HepG2 (cell line): Measurements from ENCODE around the gene TUBB3. TPM values are rescaled to one million over a fixed set of nuclear protein-coding genes. Genes with fewer than 3 reads are reported as not detected.

Source experiments
- DBP ChIP-seq: sonication (generic); formaldehyde crosslinking; IDR thresholded peaks from 2 replicates; pipeline ENCODE4 v1.4.0; 2020; ENCODE audit warnings: missing genetic modification reagents; ENCODE audit errors: not compliant biosample characterization
- DZIP1 ChIP-seq: sonication (generic); formaldehyde crosslinking; IDR thresholded peaks from 2 replicates; pipeline ENCODE4 v1.5.0; 2020; ENCODE audit warnings: mild to moderate bottlenecking, missing genetic modification reagents
- JARID2 ChIP-seq: sonication (generic); formaldehyde crosslinking; IDR thresholded peaks from 2 replicates; pipeline ENCODE4 v1.8.1; 2023; ENCODE audit warnings: missing genetic modification reagents, inconsistent platforms; ENCODE audit not compliant: insufficient replicate concordance
- NFIC ChIP-seq: IDR thresholded peaks from 2 replicates; pipeline ENCODE4 v1.6.1; 2012; ENCODE audit warnings: mild to moderate bottlenecking, low read length, inconsistent platforms
- PHF20 ChIP-seq: sonication (generic); formaldehyde crosslinking; IDR thresholded peaks from 2 replicates; pipeline ENCODE4 v1.5.0; 2020; ENCODE audit warnings: mild to moderate bottlenecking, missing genetic modification reagents
- POLR2AphosphoS5 ChIP-seq: IDR thresholded peaks from 2 replicates; pipeline ENCODE4 v1.6.1; 2012; ENCODE audit warnings: low read depth, low read length
- SETDB1 ChIP-seq: sonication (generic); formaldehyde crosslinking; IDR thresholded peaks from 2 replicates; pipeline ENCODE4 v1.5.1; 2020; ENCODE audit warnings: missing genetic modification reagents, mild to moderate bottlenecking, borderline replicate concordance
- TP53 ChIP-seq: sonication (generic); formaldehyde crosslinking; conservative IDR thresholded peaks from 2 replicates; pipeline ENCODE4 v1.4.0; 2020; ENCODE audit warnings: missing genetic modification reagents
- ZC3H13 ChIP-seq: sonication (generic); formaldehyde crosslinking; IDR thresholded peaks from 2 replicates; pipeline ENCODE4 v1.8.1; 2023; ENCODE audit warnings: mild to moderate bottlenecking, missing genetic modification reagents, moderate library complexity
- ZFP37 ChIP-seq: sonication (generic); formaldehyde crosslinking; IDR thresholded peaks from 2 replicates; pipeline ENCODE4 v1.4.0; 2020; ENCODE audit warnings: missing genetic modification reagents, borderline replicate concordance
- ZNF30 ChIP-seq: sonication (generic); formaldehyde crosslinking; IDR thresholded peaks from 2 replicates; pipeline ENCODE4 v1.5.0; 2020; ENCODE audit warnings: mild to moderate bottlenecking, missing genetic modification reagents
- ZNF317 ChIP-seq: sonication (generic); formaldehyde crosslinking; IDR thresholded peaks from 2 replicates; pipeline ENCODE4 v1.5.0; 2020; ENCODE audit warnings: mild to moderate bottlenecking, missing genetic modification reagents
- ZNF556 ChIP-seq: sonication (generic); formaldehyde crosslinking; IDR thresholded peaks from 2 replicates; pipeline ENCODE4 v1.4.0; 2020; ENCODE audit warnings: mild to moderate bottlenecking, missing genetic modification reagents, borderline replicate concordance
- ZNF589 ChIP-seq: sonication (generic); formaldehyde crosslinking; conservative IDR thresholded peaks from 2 replicates; pipeline ENCODE4 v1.8.0; 2022; ENCODE audit warnings: mild to moderate bottlenecking, moderate library complexity, missing genetic modification reagents
- ZNF749 ChIP-seq: sonication (generic); formaldehyde crosslinking; IDR thresholded peaks from 2 replicates; pipeline ENCODE4 v1.8.0; 2022; ENCODE audit warnings: mild to moderate bottlenecking, missing genetic modification reagents, moderate library complexity, borderline replicate concordance
- ZNF883 ChIP-seq: sonication (generic); formaldehyde crosslinking; IDR thresholded peaks from 2 replicates; pipeline ENCODE4 v1.5.1; 2020; ENCODE audit warnings: mild to moderate bottlenecking, missing genetic modification reagents; ENCODE audit errors: not compliant biosample characterization
- polyA plus RNA-seq, 8 experiments: library from polyadenylated mRNA; depleted of rRNA in 3 of 8; stranded (reverse) in 7 of 8; unstranded in 1 of 8; fragments of >200 nt; fragmentation: Illumina TruSeq in 4 of 8; extraction: Trizol in 4 of 8; gene quantifications; 2 replicates each; pipeline versions ENCODE4 v1.2.1 to v1.2.3, GENCODE V29; 2011 to 2016; ENCODE audit warnings: low read depth in 4 of 8, missing spikeins in 1 of 8, mixed read lengths in 1 of 8; ENCODE audit not compliant: insufficient read depth in 1 of 8
- total RNA-seq, 5 experiments: library from RNA; depleted of rRNA; stranded (reverse); fragments of >200 nt; fragmentation: Illumina TruSeq; extraction: Trizol; gene quantifications; 2 replicates each; pipeline ENCODE4 v1.2.3, GENCODE V29; 2016; ENCODE audit warnings: low read depth in 1 of 5
- TF ChIP-seq, protein P1 (sequence below): sonication (generic); formaldehyde crosslinking; IDR thresholded peaks from 2 replicates; pipeline ENCODE4 v1.4.0; 2020; ENCODE audit warnings: mild to moderate bottlenecking, missing genetic modification reagents
- TF ChIP-seq, protein P2 (sequence below): sonication (generic); formaldehyde crosslinking; IDR thresholded peaks from 2 replicates; pipeline ENCODE4 v1.4.0; 2020; ENCODE audit warnings: missing genetic modification reagents
- TF ChIP-seq, protein P3 (sequence below): sonication (generic); formaldehyde crosslinking; IDR thresholded peaks from 2 replicates; pipeline ENCODE4 v1.4.0; 2020; ENCODE audit warnings: missing genetic modification reagents, mild to moderate bottlenecking, borderline replicate concordance

The TUBB3 gene
- total and polyA plus RNA-seq, 2 of the 13 experiments (the other 11 are each of a cell fraction or from before 2014, with no cell fraction given), result 110 to 185 TPM

DNA sequence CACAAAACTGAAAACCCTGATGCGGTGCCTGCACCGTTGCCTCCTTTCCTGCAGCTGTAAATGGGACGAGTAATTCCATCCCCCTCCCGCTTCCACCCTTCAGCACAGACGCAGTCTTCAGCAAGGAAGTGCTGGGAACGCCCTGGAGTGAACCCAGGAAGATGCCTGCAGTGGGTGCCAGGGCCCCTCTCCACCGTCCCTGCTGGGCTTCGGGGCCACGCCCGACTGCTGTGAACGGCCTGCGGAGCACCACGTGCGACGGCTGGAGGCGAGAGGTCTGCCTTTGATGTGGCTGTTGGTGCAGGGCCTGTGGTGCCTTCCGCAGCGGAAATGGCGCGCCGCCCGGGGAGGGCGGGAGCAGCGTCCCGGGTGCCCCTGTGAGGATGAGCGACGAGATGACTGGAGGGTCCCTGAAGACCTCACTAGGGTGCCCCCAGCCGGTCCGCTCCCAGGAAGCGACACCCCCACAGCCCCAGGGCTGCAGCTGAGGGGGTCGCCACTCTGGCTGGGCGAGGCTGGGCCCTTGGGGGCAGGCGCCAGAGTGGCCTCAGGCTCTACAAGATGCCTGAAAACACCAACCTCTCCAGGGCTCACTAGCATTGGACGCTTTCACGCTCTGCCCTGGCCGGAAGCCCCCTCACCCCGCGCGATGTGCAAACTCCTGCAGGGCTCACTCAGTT is 5.2 kb upstream of the TUBB3 start (continued):
- TF ChIP-seq DZIP1 (CRISPR knock-in tag) (peak; percentile 96), ZNF556 (peak; percentile 96), ZNF883 (peak; percentile 99), ZNF30 (CRISPR knock-in tag) (peak; percentile 94; the same call in 1 of the 2 replicates), ZC3H13 (CRISPR knock-in tag) (peak; percentile 98), JARID2 (CRISPR knock-in tag) (peak; percentile 79), NFIC (no peak), SETDB1 (0 out of 2 replicates have a peak, but pooled peaks have one; percentile 41), DBP (CRISPR knock-in tag) (peak; percentile 98), ZNF317 (CRISPR knock-in tag) (0 out of 2 replicates have a peak, but pooled peaks have one; percentile 74), ZNF749 (CRISPR knock-in tag) (peak; percentile 99), POLR2AphosphoS5 (peak; percentile 65), ZFP37 (CRISPR knock-in tag) (peak; percentile 99), ZNF589 (CRISPR knock-in tag) (peak; percentile 99), PHF20 (CRISPR knock-in tag) (peak; percentile 64; the same call in 1 of the 2 replicates), TP53 (CRISPR knock-in tag) (peak; percentile 95; the same call in 1 of the 2 replicates)
- TF ChIP-seq, protein P1, sequence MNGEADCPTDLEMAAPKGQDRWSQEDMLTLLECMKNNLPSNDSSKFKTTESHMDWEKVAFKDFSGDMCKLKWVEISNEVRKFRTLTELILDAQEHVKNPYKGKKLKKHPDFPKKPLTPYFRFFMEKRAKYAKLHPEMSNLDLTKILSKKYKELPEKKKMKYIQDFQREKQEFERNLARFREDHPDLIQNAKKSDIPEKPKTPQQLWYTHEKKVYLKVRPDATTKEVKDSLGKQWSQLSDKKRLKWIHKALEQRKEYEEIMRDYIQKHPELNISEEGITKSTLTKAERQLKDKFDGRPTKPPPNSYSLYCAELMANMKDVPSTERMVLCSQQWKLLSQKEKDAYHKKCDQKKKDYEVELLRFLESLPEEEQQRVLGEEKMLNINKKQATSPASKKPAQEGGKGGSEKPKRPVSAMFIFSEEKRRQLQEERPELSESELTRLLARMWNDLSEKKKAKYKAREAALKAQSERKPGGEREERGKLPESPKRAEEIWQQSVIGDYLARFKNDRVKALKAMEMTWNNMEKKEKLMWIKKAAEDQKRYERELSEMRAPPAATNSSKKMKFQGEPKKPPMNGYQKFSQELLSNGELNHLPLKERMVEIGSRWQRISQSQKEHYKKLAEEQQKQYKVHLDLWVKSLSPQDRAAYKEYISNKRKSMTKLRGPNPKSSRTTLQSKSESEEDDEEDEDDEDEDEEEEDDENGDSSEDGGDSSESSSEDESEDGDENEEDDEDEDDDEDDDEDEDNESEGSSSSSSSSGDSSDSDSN (CRISPR knock-in tag), result peak; percentile 97
- TF ChIP-seq, protein P2, sequence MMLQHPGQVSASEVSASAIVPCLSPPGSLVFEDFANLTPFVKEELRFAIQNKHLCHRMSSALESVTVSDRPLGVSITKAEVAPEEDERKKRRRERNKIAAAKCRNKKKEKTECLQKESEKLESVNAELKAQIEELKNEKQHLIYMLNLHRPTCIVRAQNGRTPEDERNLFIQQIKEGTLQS, result peak; percentile 61
- TF ChIP-seq, protein P3, sequence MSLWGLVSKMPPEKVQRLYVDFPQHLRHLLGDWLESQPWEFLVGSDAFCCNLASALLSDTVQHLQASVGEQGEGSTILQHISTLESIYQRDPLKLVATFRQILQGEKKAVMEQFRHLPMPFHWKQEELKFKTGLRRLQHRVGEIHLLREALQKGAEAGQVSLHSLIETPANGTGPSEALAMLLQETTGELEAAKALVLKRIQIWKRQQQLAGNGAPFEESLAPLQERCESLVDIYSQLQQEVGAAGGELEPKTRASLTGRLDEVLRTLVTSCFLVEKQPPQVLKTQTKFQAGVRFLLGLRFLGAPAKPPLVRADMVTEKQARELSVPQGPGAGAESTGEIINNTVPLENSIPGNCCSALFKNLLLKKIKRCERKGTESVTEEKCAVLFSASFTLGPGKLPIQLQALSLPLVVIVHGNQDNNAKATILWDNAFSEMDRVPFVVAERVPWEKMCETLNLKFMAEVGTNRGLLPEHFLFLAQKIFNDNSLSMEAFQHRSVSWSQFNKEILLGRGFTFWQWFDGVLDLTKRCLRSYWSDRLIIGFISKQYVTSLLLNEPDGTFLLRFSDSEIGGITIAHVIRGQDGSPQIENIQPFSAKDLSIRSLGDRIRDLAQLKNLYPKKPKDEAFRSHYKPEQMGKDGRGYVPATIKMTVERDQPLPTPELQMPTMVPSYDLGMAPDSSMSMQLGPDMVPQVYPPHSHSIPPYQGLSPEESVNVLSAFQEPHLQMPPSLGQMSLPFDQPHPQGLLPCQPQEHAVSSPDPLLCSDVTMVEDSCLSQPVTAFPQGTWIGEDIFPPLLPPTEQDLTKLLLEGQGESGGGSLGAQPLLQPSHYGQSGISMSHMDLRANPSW (CRISPR knock-in tag), result no peak; the same call in none of the 2 replicates
